Smooth muscle cell of the umbilical artery (primary cell): ENCODE data around the gene SLC20A1. TPM values are rescaled to one million over a fixed set of nuclear protein-coding genes. Genes with fewer than 3 reads are reported as not detected.

Experiments used
- total RNA-seq: library from RNA; depleted of rRNA; stranded (reverse); fragments of >200 nt; gene quantifications from 2 replicates; pipeline ENCODE4 v1.2.3, GENCODE V29; 2014

Gene SLC20A1, protein sequence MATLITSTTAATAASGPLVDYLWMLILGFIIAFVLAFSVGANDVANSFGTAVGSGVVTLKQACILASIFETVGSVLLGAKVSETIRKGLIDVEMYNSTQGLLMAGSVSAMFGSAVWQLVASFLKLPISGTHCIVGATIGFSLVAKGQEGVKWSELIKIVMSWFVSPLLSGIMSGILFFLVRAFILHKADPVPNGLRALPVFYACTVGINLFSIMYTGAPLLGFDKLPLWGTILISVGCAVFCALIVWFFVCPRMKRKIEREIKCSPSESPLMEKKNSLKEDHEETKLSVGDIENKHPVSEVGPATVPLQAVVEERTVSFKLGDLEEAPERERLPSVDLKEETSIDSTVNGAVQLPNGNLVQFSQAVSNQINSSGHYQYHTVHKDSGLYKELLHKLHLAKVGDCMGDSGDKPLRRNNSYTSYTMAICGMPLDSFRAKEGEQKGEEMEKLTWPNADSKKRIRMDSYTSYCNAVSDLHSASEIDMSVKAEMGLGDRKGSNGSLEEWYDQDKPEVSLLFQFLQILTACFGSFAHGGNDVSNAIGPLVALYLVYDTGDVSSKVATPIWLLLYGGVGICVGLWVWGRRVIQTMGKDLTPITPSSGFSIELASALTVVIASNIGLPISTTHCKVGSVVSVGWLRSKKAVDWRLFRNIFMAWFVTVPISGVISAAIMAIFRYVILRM
- 94.7 and 471 TPM in 2 replicates for total RNA-seq

DNA sequence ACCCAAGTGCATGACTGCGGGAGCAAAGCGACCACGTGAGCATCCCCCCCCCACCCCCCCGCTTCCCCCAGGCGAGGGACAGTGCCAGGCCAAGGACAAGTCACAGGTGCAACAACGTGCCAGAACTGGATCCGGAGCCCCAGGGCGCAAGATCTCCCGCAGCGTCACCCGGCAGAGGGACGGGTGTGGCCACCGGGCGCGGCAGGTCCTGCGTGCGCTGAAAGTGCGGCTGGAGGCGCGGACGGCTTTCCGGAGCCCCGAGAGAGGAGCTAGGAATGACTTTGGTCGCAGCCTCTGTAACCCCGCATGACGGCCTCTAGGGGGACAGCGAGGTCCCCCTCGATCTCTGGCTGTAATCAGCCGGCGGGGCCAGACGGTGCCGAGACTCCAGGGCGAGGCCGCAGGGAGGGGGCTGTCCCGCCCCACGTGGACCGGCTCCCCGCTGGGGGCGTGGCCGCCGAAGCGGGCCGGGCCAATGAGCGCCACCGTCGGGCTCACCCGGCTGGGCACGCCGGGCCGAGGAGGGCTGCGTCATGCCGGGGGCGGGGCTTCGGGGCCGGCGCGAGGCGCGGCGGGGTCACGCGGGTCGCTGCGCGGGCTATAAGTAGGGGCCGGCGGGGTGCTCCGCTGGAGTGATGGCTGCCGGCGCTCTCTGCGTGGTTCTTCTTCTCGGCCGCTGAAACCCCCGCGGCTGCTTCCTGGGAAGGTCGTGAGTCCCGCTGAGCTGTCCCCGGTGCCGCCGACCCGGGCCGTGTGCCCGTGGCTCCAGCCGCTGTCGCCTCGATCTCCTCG, at the start of gene SLC20A1:
SLC20A1 (plus strand) TSS at position 630 of the 792 bp plus-strand sequence. CDS start 890 bp downstream, outside the sequence.

Other genes starting within 250 kb of the SLC20A1 start
- 18.4 and 22.1 TPM in 2 replicates for gene RGPD8, start 212.3 kb upstream of the SLC20A1 start, total RNA-seq
- 35.3 and 82.1 TPM in 2 replicates for gene TTL, start 163.8 kb upstream of the SLC20A1 start, total RNA-seq
- 13.4 and 26.4 TPM in 2 replicates for gene POLR1B, start 103.5 kb upstream of the SLC20A1 start, total RNA-seq
- gene CHCHD5, start 61.3 kb upstream of the SLC20A1 start, total RNA-seq: 5.5 and 6.5 TPM in 2 replicates
- not detected in 2 replicates for gene NT5DC4, start 75.1 kb downstream of the SLC20A1 start, total RNA-seq
- 2.1 and 15.4 TPM in 2 replicates for gene CKAP2L, start 118.7 kb downstream of the SLC20A1 start, total RNA-seq
- gene IL1A, start 138.6 kb downstream of the SLC20A1 start, total RNA-seq: 86.3 and 90.0 TPM in 2 replicates
- gene IL1B, start 190.8 kb downstream of the SLC20A1 start, total RNA-seq: 159 and 281 TPM in 2 replicates